CD4-positive, alpha-beta T cell treated with Interleukin-17A for 4 hours (primary cell): ENCODE data around the gene COA1.
A peak's percentile ranks its signal among the peaks of the same experiment; 100 is the strongest.
"Not testable (repeated sequence)": the region's sequence is repeated elsewhere in the genome, so short reads cannot be mapped to it uniquely, and the experiment has no call there.

ENCODE experiments used
- DNase-seq: peaks from one replicate; pipeline ENCODE4 v3.0.0-alpha.2; 2020; ENCODE audit warnings: mixed read lengths

Gene COA1

DNA sequence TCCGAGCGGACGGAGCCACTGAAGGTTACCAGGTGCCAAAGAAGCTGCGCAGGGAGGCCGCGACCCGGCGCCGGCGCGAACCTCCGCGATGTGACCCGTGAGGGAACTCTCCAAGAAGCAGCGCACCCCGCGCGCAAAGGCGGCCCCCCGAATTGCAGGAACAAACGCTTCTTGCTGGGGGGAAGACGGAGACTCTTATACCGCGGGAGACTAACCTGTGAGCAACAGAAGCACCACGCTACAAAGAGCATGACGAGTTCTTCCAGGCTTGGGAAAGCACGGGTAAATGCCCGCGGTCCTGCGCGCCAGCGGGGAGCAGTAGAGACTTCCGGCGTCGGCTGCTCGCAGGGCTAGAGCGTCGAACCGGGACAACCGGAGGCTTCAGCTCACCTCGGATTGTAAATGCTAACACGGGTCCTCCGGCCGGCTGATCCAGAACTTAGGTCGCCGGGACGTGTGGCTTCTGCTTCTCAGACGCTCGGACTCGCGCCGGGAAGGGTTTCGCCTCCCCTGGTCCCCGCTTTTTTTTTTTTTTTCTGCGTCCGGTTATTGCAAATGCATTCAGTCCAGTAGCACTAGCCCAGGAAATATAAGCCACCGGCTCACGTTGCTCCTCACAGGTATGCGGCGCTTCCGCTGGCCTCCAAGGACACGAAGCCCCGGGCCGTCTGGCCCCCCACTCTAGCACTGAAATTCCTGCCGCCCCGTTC, at the start of gene COA1:
COA1 (minus strand) TSS at position 310 of the 710 bp plus-strand sequence. CDS start 80,909 bp downstream, outside the sequence.
- DNase-seq: peak; percentile 86

DNA sequence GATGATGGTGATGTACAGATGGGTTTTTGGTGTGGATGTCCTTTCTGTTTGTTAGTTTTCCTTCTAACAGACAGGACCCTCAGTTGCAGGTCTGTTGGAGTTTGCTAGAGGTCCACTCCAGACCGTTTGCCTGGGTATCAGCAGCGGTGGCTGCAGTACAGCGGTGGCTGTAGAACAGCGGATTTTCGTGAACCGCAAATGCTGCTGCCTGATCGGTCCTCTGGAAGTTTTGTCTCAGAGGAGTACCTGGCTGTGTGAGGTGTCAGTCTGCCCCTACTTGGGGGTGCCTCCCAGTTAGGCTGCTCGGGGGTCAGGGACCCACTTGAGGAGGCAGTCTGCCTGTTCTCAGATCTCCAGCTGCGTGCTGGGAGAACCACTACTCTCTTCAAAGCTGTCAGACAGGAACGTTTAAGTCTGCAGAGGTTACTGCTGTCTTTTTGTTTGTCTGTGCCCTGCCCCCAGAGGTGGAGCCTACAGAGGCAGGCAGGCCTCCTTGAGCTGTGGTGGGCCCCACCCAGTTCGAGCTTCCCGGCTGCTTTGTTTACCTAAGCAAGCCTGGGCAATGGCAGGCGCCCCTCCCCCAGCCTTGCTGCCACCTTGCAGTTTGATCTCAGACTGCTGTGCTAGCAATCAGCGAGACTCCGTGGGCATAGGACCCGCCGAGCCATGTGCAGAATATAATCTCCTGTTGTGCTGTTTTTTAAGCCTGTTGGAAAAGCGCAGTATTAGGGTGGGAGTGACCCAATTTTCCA, 49.1 kb upstream of the COA1 start:
- DNase-seq: not testable (repeated sequence)

DNA sequence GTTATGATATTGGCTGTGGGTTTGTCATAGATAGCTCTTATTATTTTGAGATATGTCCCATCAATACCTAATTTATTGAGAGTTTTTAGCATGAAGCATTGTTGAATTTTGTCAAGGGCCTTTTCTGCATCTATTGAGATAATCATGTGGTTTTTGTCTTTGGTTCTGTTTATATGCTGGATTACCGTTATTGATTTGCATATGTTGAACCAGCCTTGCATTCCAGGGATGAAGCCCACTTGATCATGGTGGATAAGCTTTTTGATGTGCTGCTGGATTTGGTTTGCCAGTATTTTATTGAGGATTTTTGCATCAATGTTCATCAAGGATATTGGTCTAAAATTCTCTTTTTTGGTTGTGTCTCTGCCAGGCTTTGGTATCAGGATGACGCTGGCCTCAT, 45.9 kb upstream of the COA1 start:
- not testable (repeated sequence) for DNase-seq

GRCh38 chr7:43773268-43773667, 43.9 kb upstream of the COA1 start:
- not testable (repeated sequence) for DNase-seq

DNA sequence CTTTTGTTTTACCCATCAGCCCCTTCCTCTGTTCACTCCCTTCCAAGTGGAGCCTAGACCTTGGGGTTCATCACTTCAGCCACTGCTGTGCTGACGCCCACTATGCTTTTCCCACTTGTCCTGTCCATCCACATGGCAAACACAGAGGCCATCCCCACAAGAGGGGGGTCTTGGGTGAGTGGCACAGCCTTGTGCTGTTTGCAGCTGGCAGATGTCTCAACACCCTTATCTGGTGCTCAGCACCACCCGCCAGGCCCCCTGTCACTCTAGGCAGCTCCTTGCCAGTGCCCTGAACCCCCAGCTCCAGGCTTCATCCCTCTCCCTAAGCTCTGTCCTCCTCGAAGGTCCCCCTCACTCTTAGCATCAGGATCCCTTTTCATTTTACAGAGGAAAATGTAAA, 42.2 kb upstream of the COA1 start:
- DNase-seq: no peak

DNA sequence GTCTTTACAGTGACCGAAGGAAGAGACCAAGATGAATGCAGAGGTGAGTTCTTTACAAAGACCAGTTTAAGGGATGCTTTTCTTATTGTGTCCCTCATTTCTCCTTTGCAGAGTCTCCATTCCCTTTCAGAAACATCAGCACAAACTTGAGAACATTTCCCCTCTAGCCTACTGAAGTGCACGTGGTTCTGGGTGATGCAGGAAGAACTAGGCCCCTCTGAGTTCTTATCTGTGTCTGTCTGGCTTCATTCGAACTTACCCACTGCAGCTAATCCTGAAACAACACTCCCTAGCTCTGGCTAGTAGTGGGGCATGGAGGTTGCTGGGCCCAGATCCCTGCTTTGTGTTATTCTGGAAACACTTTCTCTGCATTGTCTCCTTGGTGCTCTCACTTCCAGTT, 41.8 kb upstream of the COA1 start:
- DNase-seq: no peak

DNA sequence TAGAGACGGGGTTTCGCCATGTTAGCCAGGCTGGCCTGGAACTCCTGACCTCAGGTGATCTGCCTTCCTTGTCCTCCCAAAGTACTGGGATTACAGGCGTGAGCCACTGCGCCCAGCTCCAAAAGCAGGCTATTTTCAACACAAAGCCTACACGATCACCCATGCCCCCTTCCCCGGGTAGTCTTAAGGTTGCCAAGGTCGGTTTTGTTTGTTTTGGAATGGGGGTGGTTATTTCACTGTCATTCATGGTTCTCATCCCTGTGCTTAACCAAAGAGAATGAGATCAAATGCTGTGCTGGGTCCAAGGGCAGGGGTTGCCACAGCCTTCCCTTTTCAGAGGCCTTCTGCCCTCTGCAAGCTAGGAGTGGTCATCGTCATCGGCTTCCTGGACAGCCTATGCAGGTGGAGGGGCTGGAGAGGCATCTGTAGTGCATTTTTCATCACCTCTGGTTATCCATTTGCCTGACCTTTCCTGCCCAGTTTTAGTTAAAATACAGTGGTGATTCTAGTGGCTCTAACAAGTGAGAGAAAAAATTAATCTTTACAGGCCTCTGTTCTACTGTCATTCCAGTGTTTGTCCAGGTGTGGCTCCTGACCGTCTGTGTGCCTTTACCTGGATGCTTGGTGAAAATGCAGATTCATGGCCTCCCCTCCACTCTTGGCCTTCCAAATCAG, 40.6 kb upstream of the COA1 start:
- DNase-seq: no peak

- no peak for DNase-seq
These were observed 40.0 kb upstream of the COA1 start for GRCh38 chr7:43769281-43769680.

DNA sequence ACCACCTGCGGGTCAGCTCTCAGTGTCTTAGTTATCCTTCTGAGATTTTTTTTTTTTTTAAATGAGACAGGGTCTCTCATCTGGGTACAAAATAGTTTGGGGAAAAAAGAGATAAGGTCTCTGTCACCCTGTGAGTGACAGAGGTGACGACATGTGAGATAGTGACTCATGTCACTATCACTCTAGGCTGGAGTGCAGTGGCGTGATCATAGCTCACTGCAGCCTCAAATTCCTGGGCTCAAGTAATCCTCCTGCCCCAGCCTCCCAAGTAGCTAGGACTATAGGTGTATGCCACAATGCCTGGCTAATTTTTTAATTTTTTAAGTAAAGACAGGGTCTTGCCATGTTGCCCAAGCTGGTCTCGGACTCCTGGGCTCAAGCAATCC, 39.6 kb upstream of the COA1 start:
- no peak for DNase-seq

- DNase-seq: no peak
These were observed 39.0 kb upstream of the COA1 start for GRCh38 chr7:43768201-43768886.

DNA sequence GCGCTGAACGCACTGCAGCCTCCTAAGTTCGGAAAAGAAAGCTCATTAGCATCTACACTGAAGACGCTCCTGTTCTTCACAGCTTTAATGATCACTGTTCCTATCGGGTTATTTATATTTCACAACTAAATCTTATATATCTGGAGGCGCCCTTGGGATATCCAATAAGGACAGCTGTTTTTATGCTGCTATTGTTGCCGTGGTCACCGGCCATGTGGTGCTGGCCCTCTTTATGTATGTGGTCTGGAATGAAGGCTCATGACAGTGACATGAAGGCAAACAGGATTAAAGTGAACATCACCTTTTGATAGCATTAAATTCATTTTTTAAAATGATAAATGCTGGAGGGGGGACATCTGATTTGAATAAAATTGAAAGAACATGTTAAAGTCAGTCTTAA, 38.0 kb upstream of the COA1 start:
- no peak for DNase-seq

DNA sequence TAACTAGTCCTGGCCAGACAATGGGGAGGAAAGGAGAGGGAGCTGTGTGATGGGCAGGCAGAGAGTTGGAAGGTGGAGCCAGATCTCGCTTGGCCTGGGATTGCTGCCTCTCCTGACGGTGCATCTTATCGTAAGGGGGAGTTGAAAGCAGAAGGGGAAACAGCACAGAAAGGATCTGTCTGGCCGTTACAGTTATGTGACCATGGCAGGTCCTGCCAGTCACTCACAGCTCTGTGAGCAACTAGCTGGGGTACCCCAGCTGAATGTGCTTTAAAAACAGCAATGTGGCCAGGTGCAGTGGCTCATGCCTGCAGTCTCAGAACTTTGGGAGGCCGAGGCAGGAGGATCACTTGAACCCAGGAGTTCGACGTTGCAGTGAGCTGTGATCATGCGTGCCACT, 37.2 kb upstream of the COA1 start:
- no peak for DNase-seq

GRCh38 chr7:43764807-43765491, 35.6 kb upstream of the COA1 start:
- DNase-seq: no peak

- DNase-seq: peak; percentile 61
These were observed 34.9 kb upstream of the COA1 start for GRCh38 chr7:43764039-43764761.

DNA sequence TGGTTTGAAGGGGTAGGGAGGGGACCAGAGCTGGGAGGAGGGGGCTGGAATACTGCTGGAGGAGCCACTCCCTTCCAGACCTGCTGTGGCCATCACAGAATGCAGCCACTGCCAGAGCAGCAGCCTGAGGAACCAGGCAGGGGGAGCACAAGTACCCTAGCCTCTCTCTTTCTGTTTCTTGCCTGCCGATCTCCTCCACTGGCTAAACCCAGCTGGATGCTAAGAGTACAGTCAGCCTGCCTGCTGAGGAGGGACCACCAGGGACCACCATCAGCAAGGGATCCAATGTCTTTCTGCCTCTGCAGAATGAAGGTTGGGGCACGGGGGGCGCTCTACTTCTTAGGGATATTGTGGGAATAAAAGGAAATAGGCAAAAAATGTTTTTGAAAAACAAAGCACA, 33.9 kb upstream of the COA1 start:
- no peak for DNase-seq

- DNase-seq: no peak
These were observed 32.8 kb upstream of the COA1 start for GRCh38 chr7:43761938-43762692.

- no peak for DNase-seq
These were observed 32.1 kb upstream of the COA1 start for GRCh38 chr7:43761382-43761781.

GRCh38 chr7:43760861-43761260, 31.5 kb upstream of the COA1 start:
- no peak for DNase-seq

DNA sequence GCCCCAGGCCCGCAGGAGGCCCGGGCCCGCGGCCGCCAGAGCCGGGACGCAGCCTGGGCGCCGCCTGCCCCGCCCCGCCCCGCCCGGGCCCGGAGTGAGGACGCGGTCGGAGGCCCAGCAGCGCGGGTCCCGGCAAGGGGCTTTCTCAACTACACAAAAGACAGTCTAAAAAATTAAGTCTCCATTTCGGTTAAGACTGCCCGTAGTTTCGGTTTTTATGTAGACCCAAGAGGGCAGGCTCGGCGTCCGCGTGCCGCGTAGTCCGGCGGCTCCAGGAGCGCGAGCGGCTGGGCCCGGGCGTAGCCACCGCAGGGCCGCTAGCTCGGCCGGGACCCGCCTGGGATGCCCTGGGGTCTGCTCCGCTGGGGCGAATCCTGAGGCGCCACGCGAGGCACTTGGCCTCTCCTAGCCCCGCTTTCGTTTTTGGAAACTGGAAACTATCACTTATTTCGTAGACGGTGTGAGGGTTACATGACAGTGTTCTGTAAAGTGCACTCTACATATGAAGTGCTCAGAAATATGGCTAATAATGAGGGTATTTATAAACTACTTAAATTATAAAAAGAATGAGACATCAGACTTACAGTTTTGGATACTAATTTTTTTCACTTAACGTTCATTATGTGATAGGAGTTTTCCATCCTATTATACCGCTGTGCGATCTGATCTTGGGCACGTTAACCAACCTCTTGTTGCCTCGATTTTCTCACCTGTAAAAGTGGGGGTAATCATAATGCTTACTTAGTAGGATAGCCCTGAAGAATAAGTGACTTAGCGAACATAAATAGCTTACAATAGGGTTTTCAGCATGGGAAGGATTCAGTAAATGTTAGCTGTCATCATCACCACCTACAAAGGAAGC, 29.7 kb upstream of the COA1 start:
- no peak for DNase-seq
